H1 (cell line): ENCODE results near the gene FAM3B. TPM values are rescaled to one million over a fixed set of nuclear protein-coding genes. Genes with fewer than 3 reads are reported as not detected.

Source experiments
- CTCF ChIA-PET: fragments of 300-600 bp; sonication (Branson Sonifier 250); formaldehyde crosslinking; loops from one replicate; lab custom pipeline; 2021; ENCODE audit not compliant: partially characterized antibody; lab: Charles Lee
- POLR2A ChIA-PET: fragments of 300-600 bp; sonication (Branson Sonifier 250); formaldehyde crosslinking; loops from one replicate; lab custom pipeline; 2021; ENCODE audit warnings: inconsistent platforms; ENCODE audit not compliant: partially characterized antibody; lab: Charles Lee
- DNase-seq, 2 experiments: peaks; one replicate each; pipeline versions ENCODE4 v3.0.0 to v3.0.0-alpha.2; 2010 to 2022; ENCODE audit warnings: low spot score in 2 of 2, low read depth in 1 of 2, mixed read lengths in 1 of 2
- FAIRE-seq: peaks from 2 replicates; lab custom pipeline; 2011; peaks lifted over from hg19 to GRCh38; lab: Jason Lieb, UNC
- H2AFZ ChIP-seq: 2 replicates; pipeline ENCODE4 v1.8.1; 2012; ENCODE audit warnings: low read length, inconsistent platforms
- H2AK5ac ChIP-seq: 2 replicates; pipeline ENCODE4 v1.6.1; 2013; ENCODE audit warnings: low read depth, low read length
- H2BK120ac ChIP-seq: replicated peaks from 2 replicates; pipeline ENCODE3; 2013; ENCODE audit warnings: low read depth, low read length, inconsistent platforms
- H2BK12ac ChIP-seq: 2 replicates; pipeline ENCODE4 v1.6.1; 2013; ENCODE audit warnings: low read depth, low read length
- H2BK15ac ChIP-seq: 2 replicates; pipeline ENCODE4 v1.6.1; 2013; ENCODE audit warnings: low read length
- H2BK20ac ChIP-seq: 2 replicates; pipeline ENCODE4 v1.6.1; 2013; ENCODE audit warnings: low read length
- H2BK5ac ChIP-seq: 2 replicates; pipeline ENCODE4 v1.6.1; 2013; ENCODE audit warnings: low read depth, low read length
- H3K14ac ChIP-seq: 2 replicates; pipeline ENCODE4 v1.6.1; 2013; ENCODE audit warnings: inconsistent platforms; ENCODE audit not compliant: insufficient read length
- H3K18ac ChIP-seq: 2 replicates; pipeline ENCODE4 v1.6.1; 2013; ENCODE audit warnings: low read length; ENCODE audit errors: extremely low read depth
- H3K23ac ChIP-seq: 2 replicates; pipeline ENCODE4 v1.6.1; 2013; ENCODE audit warnings: inconsistent platforms; ENCODE audit not compliant: insufficient read length
- H3K23me2 ChIP-seq: 2 replicates; pipeline ENCODE4 v1.6.1; 2013; ENCODE audit warnings: low read depth, low read length
- H3K27ac ChIP-seq: 2 replicates; pipeline ENCODE4 v1.6.1; 2011; ENCODE audit warnings: low read depth, low read length, inconsistent platforms
- H3K27me3 ChIP-seq, 4 experiments: replicated peaks in 1 of 4; 1 replicate in 1 of 4; 2 replicates in 3 of 4; pipeline versions ENCODE4 v1.6.1 to v1.8.1; 2011 to 2013; ENCODE audit warnings: low read length in 3 of 4, mild to moderate bottlenecking in 3 of 4, inconsistent platforms in 2 of 4, mixed read lengths in 2 of 4, moderate library complexity in 1 of 4; ENCODE audit not compliant: control insufficient read depth in 3 of 4, insufficient read depth in 3 of 4; ENCODE audit errors: extremely low read depth in 1 of 4
- H3K36me3 ChIP-seq, 4 experiments: 2 replicates each; pipeline versions ENCODE4 v1.6.1 to v1.8.1; 2011 to 2013; ENCODE audit warnings: mild to moderate bottlenecking in 4 of 4, low read length in 3 of 4, moderate library complexity in 2 of 4, control low read depth in 1 of 4, inconsistent platforms in 1 of 4; ENCODE audit not compliant: insufficient read depth in 4 of 4, control insufficient read depth in 2 of 4
- H3K4ac ChIP-seq: replicated peaks from 2 replicates; pipeline ENCODE3; 2013; ENCODE audit warnings: low read length, low read depth, mixed read lengths, inconsistent platforms; ENCODE audit not compliant: insufficient read length
- H3K4me1 ChIP-seq, 4 experiments: replicated peaks in 1 of 4; 1 replicate in 1 of 4; 2 replicates in 3 of 4; pipeline versions ENCODE4 v1.6.1 to v1.8.1; 2011 to 2013; ENCODE audit warnings: low read length in 3 of 4, inconsistent platforms in 2 of 4, mixed read lengths in 1 of 4; ENCODE audit not compliant: insufficient read depth in 4 of 4, control insufficient read depth in 3 of 4
- H3K4me2 ChIP-seq, 2 experiments: 2 replicates each; pipeline versions ENCODE4 v1.6.1 to v1.8.1; 2011 to 2013; ENCODE audit warnings: low read depth in 2 of 2, low read length in 2 of 2, control low read depth in 1 of 2, inconsistent platforms in 1 of 2, mild to moderate bottlenecking in 1 of 2; ENCODE audit not compliant: insufficient read depth in 1 of 2
- H3K4me3 ChIP-seq, 4 experiments: fragments of 200-600, 300-600 bp in 1 of 4; sonication (generic), shearing (Covaris generic), sonication (Bioruptor Twin) in 1 of 4; 2 replicates each; pipeline versions ENCODE4 v1.5.1 to v1.8.1; 2011 to 2016; ENCODE audit warnings: low read length in 4 of 4, low read depth in 3 of 4, control low read depth in 2 of 4, inconsistent platforms in 2 of 4, mild to moderate bottlenecking in 2 of 4, mixed read lengths in 1 of 4, moderate library complexity in 1 of 4; ENCODE audit not compliant: insufficient read depth in 2 of 4; ENCODE audit errors: extremely low read depth in 1 of 4
- H3K56ac ChIP-seq: replicated peaks from 2 replicates; pipeline ENCODE3; 2013; ENCODE audit warnings: low read depth, mild to moderate bottlenecking, mixed read lengths, low read length, inconsistent platforms; ENCODE audit not compliant: insufficient read length
- H3K79me1 ChIP-seq: 2 replicates; pipeline ENCODE4 v1.6.1; 2013; ENCODE audit warnings: low read depth, low read length, control low read depth
- H3K79me2 ChIP-seq, 2 experiments: 2 replicates each; pipeline versions ENCODE4 v1.6.1 to v1.8.1; 2012 to 2013; ENCODE audit warnings: low read length in 2 of 2, mild to moderate bottlenecking in 2 of 2, inconsistent platforms in 1 of 2; ENCODE audit not compliant: insufficient read depth in 2 of 2, control insufficient read depth in 1 of 2
- H3K9ac ChIP-seq, 4 experiments: replicated peaks in 1 of 4; 1 replicate in 1 of 4; 2 replicates in 3 of 4; pipeline versions ENCODE4 v1.6.1 to v1.8.1; 2011 to 2013; ENCODE audit warnings: low read depth in 3 of 4, low read length in 3 of 4, control low read depth in 2 of 4, mild to moderate bottlenecking in 2 of 4, moderate library complexity in 2 of 4, inconsistent platforms in 1 of 4; ENCODE audit errors: extremely low read depth in 1 of 4
- H3K9me3 ChIP-seq, 2 experiments: 2 replicates each; pipeline versions ENCODE4 v1.6.1 to v1.8.1; 2012 to 2013; ENCODE audit warnings: mild to moderate bottlenecking in 2 of 2, moderate library complexity in 2 of 2, control low read depth in 1 of 2, inconsistent platforms in 1 of 2, low read depth in 1 of 2, low read length in 1 of 2, mixed read lengths in 1 of 2; ENCODE audit not compliant: insufficient read depth in 2 of 2
- H4K20me1 ChIP-seq, 2 experiments: replicated peaks in 1 of 2; 2 replicates each; pipeline versions ENCODE3 to v1.8.1; 2011 to 2013; ENCODE audit warnings: inconsistent platforms in 2 of 2, low read length in 2 of 2, mild to moderate bottlenecking in 1 of 2; ENCODE audit not compliant: insufficient read depth in 2 of 2, control insufficient read depth in 1 of 2
- H4K5ac ChIP-seq: 2 replicates; pipeline ENCODE4 v1.6.1; 2013; ENCODE audit warnings: low read length, low read depth, mixed read lengths, inconsistent platforms; ENCODE audit not compliant: insufficient read length
- H4K8ac ChIP-seq: 2 replicates; pipeline ENCODE4 v1.8.0; 2013; ENCODE audit warnings: mild to moderate bottlenecking, moderate library complexity, low read length, inconsistent platforms; ENCODE audit not compliant: insufficient read depth; ENCODE audit errors: extremely low read depth
- H4K91ac ChIP-seq: replicated peaks from 2 replicates; pipeline ENCODE3; 2013; ENCODE audit warnings: low read length, mixed read lengths, inconsistent platforms; ENCODE audit not compliant: insufficient read length
- BACH1 ChIP-seq: IDR thresholded peaks from 2 replicates; pipeline ENCODE4 v1.6.1; 2012; ENCODE audit warnings: low read length, improper control_type of control experiment
- BCL11A ChIP-seq, 2 experiments: IDR thresholded peaks; one replicate each; pipeline ENCODE4 v1.6.1; 2011; ENCODE audit warnings: low read depth in 2 of 2, low read length in 2 of 2, mild to moderate bottlenecking in 2 of 2
- BRCA1 ChIP-seq: IDR thresholded peaks from 2 replicates; pipeline ENCODE4 v1.6.1; 2012; ENCODE audit warnings: low read depth, low read length, improper control_type of control experiment
- CBX8 ChIP-seq: fragments of 300-800, 300-1000 bp; sonication (generic); IDR thresholded peaks from 2 replicates; pipeline ENCODE4 v1.7.1; 2016; ENCODE audit warnings: low read depth, low read length, borderline replicate concordance
- JUND ChIP-seq: IDR thresholded peaks from 2 replicates; pipeline ENCODE4 v1.6.1; 2011; ENCODE audit warnings: mild to moderate bottlenecking, improper control_type of control experiment, low read length
- RAD21 ChIP-seq, 2 experiments: IDR thresholded peaks in 1 of 2; conservative IDR thresholded peaks in 1 of 2; 2 replicates each; pipeline ENCODE4 v1.6.1; 2011; ENCODE audit warnings: low read depth in 2 of 2, low read length in 2 of 2, improper control_type of control experiment in 1 of 2, inconsistent platforms in 1 of 2, mild to moderate bottlenecking in 1 of 2, moderate library complexity in 1 of 2
- RBBP5 ChIP-seq: IDR thresholded peaks from 2 replicates; pipeline ENCODE4 v1.7.1; 2012; ENCODE audit warnings: low read depth, mild to moderate bottlenecking, inconsistent platforms, low read length, moderate library complexity, borderline replicate concordance
- TAF7 ChIP-seq: optimal IDR thresholded peaks from 2 replicates; pipeline ENCODE3; 2011; ENCODE audit warnings: low read depth, mild to moderate bottlenecking, inconsistent platforms, low read length, moderate library complexity, borderline replicate concordance
- TCF12 ChIP-seq: IDR thresholded peaks from 2 replicates; pipeline ENCODE4 v1.6.1; 2011; ENCODE audit warnings: low read depth, mild to moderate bottlenecking, low read length
- WGBS, 2 experiments: shearing (Covaris generic) in 1 of 2; methylation state at CpG; one replicate each; pipeline versions ENCODE4 v1.1.6 to v1.1.7; 2013 to 2015; ENCODE audit warnings: low lambda C conversion rate in 2 of 2, mixed read lengths in 2 of 2, inconsistent platforms in 1 of 2, low coverage in 1 of 2, missing lambda C conversion rate in 1 of 2; ENCODE audit not compliant: insufficient replicate concordance in 2 of 2, insufficient coverage in 1 of 2, insufficient read length in 1 of 2; ENCODE audit errors: extremely low coverage in 1 of 2, missing lambda C conversion rate in 1 of 2; 5-methylcytosine and 5-hydroxymethylcytosine counted together
- polyA plus RNA-seq, 7 experiments: library from polyadenylated mRNA; depleted of rRNA in 3 of 7; stranded (reverse) in 5 of 7; unstranded in 2 of 7; fragments of >200 nt in 5 of 7; fragments of 200-250 nt in 2 of 7; gene quantifications; 1 replicate in 5 of 7; 2 replicates in 1 of 7; 4 replicates in 1 of 7; pipeline versions ENCODE4 v1.2.1 to v1.2.3, GENCODE V29; 2011 to 2013; ENCODE audit warnings: missing spikeins in 2 of 7, mixed read lengths in 2 of 7
- total RNA-seq: library from RNA; stranded (reverse); fragmentation: NEBNext Ultra II Directional; extraction: Animal tissue kit (Norgen Biotek cat#: 25700); gene quantifications from 2 replicates; pipeline ENCODE4 v1.2.1, GENCODE V29; 2021

Gene FAM3B
- total and polyA plus RNA-seq, 2 of the 8 experiments (the other 6 are each of a cell fraction or from before 2014, with no cell fraction given), result 2.0 TPM

DNA sequence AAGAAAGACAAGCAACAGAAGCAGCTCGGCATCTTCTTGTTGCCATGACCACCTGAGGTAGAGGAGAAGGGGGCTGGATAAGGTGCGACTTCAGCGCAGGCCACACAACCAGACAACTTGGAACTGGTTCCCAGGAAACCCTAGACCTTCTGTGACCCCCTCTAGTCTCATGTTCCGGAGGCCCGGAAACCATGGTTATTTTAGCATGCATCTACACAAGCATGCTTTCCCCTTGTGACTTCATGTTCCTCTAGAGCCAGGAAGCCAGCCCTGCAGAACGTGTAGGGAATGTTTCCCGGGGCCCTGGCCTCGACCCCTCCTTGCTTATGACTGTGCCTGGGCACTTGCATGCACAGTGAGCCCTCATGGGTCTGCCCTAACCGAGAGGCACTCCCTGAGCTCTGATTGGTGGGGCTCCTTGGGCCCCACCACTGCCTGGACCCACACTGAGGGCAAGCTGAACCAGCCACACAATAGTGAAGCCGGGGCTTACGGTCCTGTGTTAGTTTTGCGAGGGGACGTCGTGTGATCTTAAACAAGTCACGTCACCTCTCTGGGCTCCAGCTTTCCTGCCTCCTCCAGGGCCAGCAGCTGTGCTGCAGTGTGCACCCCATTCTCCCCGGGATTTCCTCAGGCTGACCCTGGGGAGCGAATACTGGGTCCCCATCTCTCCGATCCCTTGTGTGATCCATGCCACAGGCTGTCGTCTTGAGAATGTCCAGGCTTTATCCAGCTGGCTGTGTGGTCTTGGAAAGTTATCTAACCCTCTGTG lies 33.2 kb downstream of the FAM3B start:
- WGBS, 2 experiments, result 90% methylated on average over 18 of the region's 19 CpGs; no CpG with 5 or more reads in 1 of the 2 experiments
- no peak overlapping the region for H4K5ac ChIP-seq
- no peaks in the 10 kb centered on the region for H3K79me2 ChIP-seq
- H3K56ac ChIP-seq, result no peak overlapping the region
- no peak overlapping the region for H3K14ac ChIP-seq
- H3K36me3 ChIP-seq, result no peaks in the 10 kb centered on the region
- DNase-seq, result no peak
- FAIRE-seq, result no peak
- no peak overlapping the region for H4K91ac ChIP-seq
- H3K9ac ChIP-seq, result no peak overlapping the region
- no peak for TF ChIP-seq TAF7
- TF ChIP-seq RAD21 (IDR thresholded peaks at IDR 0.05 in 1 of 2, conservative IDR thresholded peaks at IDR 0.05 in 1 of 2; ENCODE audit: low read depth in 2 of 2, low read length in 2 of 2), result no peak
- no peak for TF ChIP-seq JUND
- TF ChIP-seq CBX8, result no peak
- no peak for TF ChIP-seq BCL11A (IDR thresholded peaks at IDR 0.05; ENCODE audit: low read depth in 2 of 2, low read length in 2 of 2)
- no peak for TF ChIP-seq BRCA1
- TF ChIP-seq RBBP5, result no peak
- TF ChIP-seq TCF12, result no peak
- no peak for TF ChIP-seq BACH1
- TF ChIP-seq, all 59 proteins: peak for 0
- no peak overlapping the region for H3K4ac ChIP-seq
- H3K4me3 ChIP-seq, result no peak overlapping the region
- CTCF ChIA-PET, result interaction anchor here (1.1 to 1.9 kb wide), 3 partner anchors 20 to 67 kb away, joined by 3 to 10 read pairs (median 5); no protein-coding TSS in a partner anchor
- H4K20me1 ChIP-seq, result no peaks in the 10 kb centered on the region
- H2BK12ac ChIP-seq, result no peak overlapping the region
- no peaks in the 10 kb centered on the region for H3K27me3 ChIP-seq
- no peak overlapping the region for H3K18ac ChIP-seq
- H2BK120ac ChIP-seq, result no peak overlapping the region
- no peaks in the 10 kb centered on the region for H3K9me3 ChIP-seq
- H2AK5ac ChIP-seq, result no peak overlapping the region
- H3K4me1 ChIP-seq, result no peaks in the 10 kb centered on the region
- no peak overlapping the region for H2BK20ac ChIP-seq
- H3K79me1 ChIP-seq, result no peaks in the 10 kb centered on the region
- no peaks in the 10 kb centered on the region for H3K23me2 ChIP-seq
- H2BK15ac ChIP-seq, result no peak overlapping the region
- no peak overlapping the region for H3K4me2 ChIP-seq
- no peak overlapping the region for H2AFZ ChIP-seq
- H2BK5ac ChIP-seq, result no peak overlapping the region
- H4K8ac ChIP-seq, result no peak overlapping the region
- no peak overlapping the region for H3K27ac ChIP-seq
- POLR2A ChIA-PET, result no interaction called here
- H3K23ac ChIP-seq, result no peak overlapping the region
